Mucosa of stomach (tissue), 1 donor: ENCODE results near the gene GATA2.

Source experiments
- H3K27me3 ChIP-seq: one replicate; pipeline ENCODE4 v1.7.0; 2013; ENCODE audit warnings: mild to moderate bottlenecking, low read length; ENCODE audit not compliant: control insufficient read depth, insufficient read depth
- H3K36me3 ChIP-seq: one replicate; pipeline ENCODE4 v1.7.0; 2013; ENCODE audit warnings: low read length; ENCODE audit not compliant: control insufficient read depth, insufficient read depth
- H3K4me1 ChIP-seq: one replicate; pipeline ENCODE4 v1.7.0; 2013; ENCODE audit warnings: mild to moderate bottlenecking, low read length; ENCODE audit not compliant: control insufficient read depth, insufficient read depth
- H3K4me3 ChIP-seq: one replicate; pipeline ENCODE4 v1.7.0; 2013; ENCODE audit warnings: low read length
- H3K9ac ChIP-seq: one replicate; pipeline ENCODE4 v1.7.0; 2013; ENCODE audit warnings: mild to moderate bottlenecking, low read length, moderate library complexity
- H3K9me3 ChIP-seq: one replicate; pipeline ENCODE4 v1.7.0; 2013; ENCODE audit warnings: mild to moderate bottlenecking, low read length, moderate library complexity; ENCODE audit not compliant: control insufficient read depth
- donor health status: Pancreatic carcinoma.

The GATA2 gene

GRCh38 chr3:128515967-128516366 is 23.0 kb upstream of the GATA2 start:
- Histone ChIP-seq H3K36me3 (no peaks in the 10 kb centered on the region), H3K27me3 (peaks cover 12% of the 10 kb centered on the region), H3K4me1 (no peaks in the 10 kb centered on the region), H3K9me3 (no peaks in the 10 kb centered on the region), H3K9ac (no peak overlapping the region), H3K4me3 (no peak overlapping the region)

- no peak overlapping the region for H3K4me3 ChIP-seq
- H3K9me3 ChIP-seq: no peaks in the 10 kb centered on the region
- no peak overlapping the region for H3K9ac ChIP-seq
- peaks cover 7% of the 10 kb centered on the region for H3K27me3 ChIP-seq
- H3K4me1 ChIP-seq: no peaks in the 10 kb centered on the region
- H3K36me3 ChIP-seq: no peaks in the 10 kb centered on the region
Measured at GRCh38 chr3:128508852-128509251, 15.9 kb upstream of the GATA2 start.

DNA sequence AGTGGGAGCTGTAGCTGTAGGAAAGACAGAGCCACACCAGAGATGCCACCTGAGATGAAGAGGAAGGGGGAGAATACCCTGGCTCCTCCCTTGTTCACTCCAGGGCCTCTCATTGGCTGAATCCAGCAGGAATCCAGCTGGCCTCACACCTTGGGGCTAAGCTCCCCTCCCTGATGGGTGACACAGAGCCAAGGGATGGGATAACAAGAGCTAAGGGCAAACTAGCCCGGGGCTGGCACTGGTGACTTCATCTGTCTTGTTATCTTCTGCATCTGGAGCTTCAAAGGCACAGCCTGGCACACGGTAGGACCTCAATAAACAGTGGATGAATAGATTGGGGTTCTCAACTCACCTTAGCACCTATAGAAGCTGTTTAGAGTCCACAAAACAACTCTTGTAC is 13.8 kb upstream of the GATA2 start:
- Histone ChIP-seq H3K4me3 (no peak overlapping the region), H3K4me1 (no peaks in the 10 kb centered on the region), H3K9ac (no peak overlapping the region), H3K36me3 (no peaks in the 10 kb centered on the region), H3K9me3 (no peaks in the 10 kb centered on the region), H3K27me3 (peaks cover 13% of the 10 kb centered on the region)

- no peaks in the 10 kb centered on the region for H3K36me3 ChIP-seq
- H3K9ac ChIP-seq: no peak overlapping the region
- no peak overlapping the region for H3K4me3 ChIP-seq
- H3K9me3 ChIP-seq: no peaks in the 10 kb centered on the region
- H3K27me3 ChIP-seq: peaks cover 13% of the 10 kb centered on the region
- H3K4me1 ChIP-seq: no peaks in the 10 kb centered on the region
Measured at GRCh38 chr3:128505771-128506170, 12.8 kb upstream of the GATA2 start.

DNA sequence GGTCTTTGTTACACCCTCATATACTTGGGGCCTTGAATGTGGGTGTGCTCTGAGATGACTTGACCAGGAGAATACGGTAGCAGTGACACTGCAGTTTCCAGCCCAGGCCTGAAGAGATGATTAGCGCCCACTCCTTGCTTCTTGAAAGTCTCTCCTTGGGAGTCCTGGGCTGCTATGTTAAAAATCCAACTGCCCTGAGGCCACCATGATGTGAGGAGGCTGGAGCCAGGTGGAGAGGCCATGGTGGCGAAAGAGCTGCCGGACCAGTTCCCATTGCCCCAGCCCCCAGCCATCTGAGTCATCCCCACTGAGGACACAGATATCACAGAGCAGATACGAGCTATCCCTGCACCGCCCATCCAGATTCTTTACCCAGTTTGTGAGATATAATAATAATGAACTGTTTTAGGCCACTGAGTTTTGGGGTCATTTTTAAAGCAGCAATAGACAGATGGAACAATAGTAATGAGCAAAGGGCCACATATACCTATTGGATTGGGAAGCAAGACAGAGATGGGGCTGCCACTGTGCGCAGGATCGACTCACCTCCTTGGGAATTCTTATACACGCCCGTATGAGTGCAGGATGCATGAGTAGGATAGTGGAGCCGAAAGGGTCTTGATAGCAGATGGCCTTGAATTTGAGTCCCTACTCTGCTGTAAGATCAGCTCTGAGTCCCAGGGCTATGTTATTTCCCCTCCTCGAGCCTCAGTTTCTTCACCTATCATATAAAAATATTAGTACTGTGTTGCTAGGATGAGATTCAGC is 12.1 kb upstream of the GATA2 start:
- Histone ChIP-seq H3K4me1 (no peaks in the 10 kb centered on the region), H3K36me3 (no peaks in the 10 kb centered on the region), H3K9me3 (no peaks in the 10 kb centered on the region), H3K9ac (no peak overlapping the region), H3K27me3 (peaks cover 19% of the 10 kb centered on the region), H3K4me3 (no peak overlapping the region)

- H3K9ac ChIP-seq: no peak overlapping the region
- no peaks in the 10 kb centered on the region for H3K9me3 ChIP-seq
- H3K4me3 ChIP-seq: no peak overlapping the region
- peaks cover 25% of the 10 kb centered on the region for H3K27me3 ChIP-seq
- H3K36me3 ChIP-seq: no peaks in the 10 kb centered on the region
- no peaks in the 10 kb centered on the region for H3K4me1 ChIP-seq
Measured at GRCh38 chr3:128504533-128504915, 11.5 kb upstream of the GATA2 start.

GRCh38 chr3:128503751-128504532 is 10.9 kb upstream of the GATA2 start:
- H3K4me3 ChIP-seq: no peak overlapping the region
- no peak overlapping the region for H3K9ac ChIP-seq
- H3K27me3 ChIP-seq: peaks cover 31% of the 10 kb centered on the region
- no peaks in the 10 kb centered on the region for H3K4me1 ChIP-seq
- no peaks in the 10 kb centered on the region for H3K36me3 ChIP-seq
- H3K9me3 ChIP-seq: no peaks in the 10 kb centered on the region

DNA sequence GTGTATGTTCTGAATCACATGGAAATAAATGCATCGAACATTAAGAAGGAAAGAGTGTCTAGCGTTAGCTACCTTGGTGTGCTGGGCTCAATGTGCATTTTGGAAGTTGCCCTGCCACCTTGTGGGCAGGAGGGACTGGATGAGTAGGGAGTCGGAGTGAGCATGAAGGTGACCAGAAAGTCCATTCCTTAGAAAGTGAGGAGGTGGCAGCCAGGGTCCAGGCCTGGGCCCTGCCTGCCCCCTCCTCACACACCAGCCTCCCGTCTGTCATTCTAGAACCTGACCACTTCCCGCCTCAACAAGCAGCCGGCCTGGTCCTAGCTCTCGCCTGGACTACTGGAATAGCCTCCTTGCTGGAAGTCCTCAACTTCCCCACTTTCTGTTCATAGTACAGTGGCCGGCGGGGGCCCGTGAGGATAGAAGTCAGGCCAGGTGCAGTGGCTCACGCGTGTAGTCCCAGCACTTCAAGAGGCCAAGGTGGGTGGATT is 10.2 kb upstream of the GATA2 start:
- H3K9me3 ChIP-seq: no peaks in the 10 kb centered on the region
- H3K27me3 ChIP-seq: peaks cover 38% of the 10 kb centered on the region
- no peaks in the 10 kb centered on the region for H3K4me1 ChIP-seq

DNA sequence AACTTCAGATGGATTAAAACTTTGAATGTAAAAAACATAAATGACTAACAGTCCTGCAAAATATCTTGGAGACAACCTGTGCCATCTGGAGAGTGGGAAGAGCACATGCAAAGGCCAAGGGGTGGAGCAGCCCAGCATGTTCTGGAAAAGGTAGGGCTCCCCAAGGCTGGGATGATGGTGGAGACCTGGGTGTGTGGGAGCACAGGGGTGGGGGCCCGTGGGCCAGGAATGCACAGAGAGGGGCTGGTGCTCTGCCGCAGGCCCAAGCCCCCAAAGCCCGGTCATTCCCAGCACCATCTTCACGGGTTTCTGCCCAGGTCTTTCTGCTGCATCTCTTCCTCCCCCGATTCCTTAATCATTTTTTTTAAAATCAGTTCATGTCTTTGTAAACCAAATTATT is 9.7 kb upstream of the GATA2 start:
- no peaks in the 10 kb centered on the region for H3K9me3 ChIP-seq
- H3K36me3 ChIP-seq: no peaks in the 10 kb centered on the region
- H3K4me1 ChIP-seq: no peaks in the 10 kb centered on the region
- no peak overlapping the region for H3K4me3 ChIP-seq
- peaks cover 42% of the 10 kb centered on the region for H3K27me3 ChIP-seq
- no peak overlapping the region for H3K9ac ChIP-seq

More for the DNA sequence above, 10.2 kb upstream of the GATA2 start:
- Histone ChIP-seq H3K4me3 (no peak overlapping the region), H3K36me3 (no peaks in the 10 kb centered on the region), H3K9ac (no peak overlapping the region)

- no peaks in the 10 kb centered on the region for H3K36me3 ChIP-seq
- H3K4me3 ChIP-seq: no peak overlapping the region
- no peak overlapping the region for H3K9ac ChIP-seq
- H3K27me3 ChIP-seq: peaks cover 53% of the 10 kb centered on the region
- H3K9me3 ChIP-seq: no peaks in the 10 kb centered on the region
- peaks cover 9% of the 10 kb centered on the region for H3K4me1 ChIP-seq
Measured at GRCh38 chr3:128501431-128501830, 8.4 kb upstream of the GATA2 start.

GRCh38 chr3:128500556-128500955 is 7.6 kb upstream of the GATA2 start:
- Histone ChIP-seq H3K27me3 (peaks cover 62% of the 10 kb centered on the region), H3K9me3 (no peaks in the 10 kb centered on the region), H3K9ac (no peak overlapping the region), H3K36me3 (no peaks in the 10 kb centered on the region), H3K4me3 (no peak overlapping the region), H3K4me1 (peaks cover 9% of the 10 kb centered on the region)

DNA sequence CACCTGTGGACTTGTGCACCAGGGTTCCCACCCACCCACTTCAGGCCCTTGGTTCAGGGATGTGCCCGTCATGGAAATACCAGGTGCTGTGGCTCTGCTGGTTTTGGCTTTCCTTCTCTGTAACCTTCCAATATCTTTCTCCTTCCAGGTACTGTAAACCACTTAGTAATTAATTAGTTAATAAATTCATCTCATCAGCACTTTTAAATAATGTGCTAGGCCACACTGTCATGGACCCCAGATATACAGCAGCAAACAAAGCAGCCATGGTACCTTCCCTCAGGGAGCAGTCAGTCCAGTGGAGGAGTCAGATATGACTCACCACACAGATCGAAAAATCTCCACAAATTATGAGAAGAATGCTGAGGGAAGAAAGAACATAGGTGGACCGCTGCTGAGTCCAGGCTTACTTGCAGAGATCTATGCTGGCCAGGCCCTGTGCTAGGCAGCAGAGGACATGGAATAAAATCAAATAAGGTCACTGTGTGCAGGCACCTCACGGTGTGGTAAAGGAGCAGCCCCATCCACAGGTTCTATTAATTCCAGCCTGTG is 6.8 kb upstream of the GATA2 start:
- H3K27me3 ChIP-seq: peaks cover 70% of the 10 kb centered on the region
- H3K4me1 ChIP-seq: peaks cover 9% of the 10 kb centered on the region
- no peaks in the 10 kb centered on the region for H3K36me3 ChIP-seq
- H3K9me3 ChIP-seq: no peaks in the 10 kb centered on the region
- no peak overlapping the region for H3K9ac ChIP-seq
- no peak overlapping the region for H3K4me3 ChIP-seq
